Erythroblast (primary cell): ENCODE measurements around the gene CIT.

Experiments used
- GATA1 ChIP-seq: IDR thresholded peaks from 2 replicates; pipeline ENCODE4 v1.6.1; 2011; ENCODE audit warnings: low read depth, mild to moderate bottlenecking, control low read depth, low read length, moderate library complexity
- POLR2A ChIP-seq: IDR thresholded peaks from 2 replicates; pipeline ENCODE4 v1.6.1; 2011; ENCODE audit warnings: mild to moderate bottlenecking, low read length

GRCh38 chr12:119700078-119700477, 177.0 kb downstream of the CIT start:
- TF ChIP-seq GATA1 (no peak), POLR2A (no peak)
